Tibial artery (tissue), 4 donors: ENCODE measurements around the gene ITPR1.

ENCODE experiments used
- DNase-seq, 2 donors: peaks; one replicate each; pipeline ENCODE4 v3.0.0-alpha.2; 2019
- H3K27ac ChIP-seq, 2 donors: fragments of 200-600 bp; sonication (generic) in 1 of 2; 1 replicate in 1 of 2; 2 replicates in 1 of 2; pipeline ENCODE4 v1.5.1; 2018 to 2019; ENCODE audit warnings: mild to moderate bottlenecking in 1 of 2
- H3K27me3 ChIP-seq, 2 donors: fragments of 200-600 bp; sonication (generic) in 1 of 2; one replicate each; pipeline versions ENCODE4 v1.5.1 to v1.6.0; 2016 to 2019
- H3K36me3 ChIP-seq, 3 donors: fragments of 200-600 bp; sonication (generic) in 2 of 3; one replicate each; pipeline ENCODE4 v1.5.1; 2016 to 2019; ENCODE audit warnings: mild to moderate bottlenecking in 2 of 3
- H3K4me1 ChIP-seq, 4 donors: fragments of 200-600 bp; sonication (generic) in 2 of 4; 1 replicate in 3 of 4; 2 replicates in 1 of 4; pipeline ENCODE4 v1.5.1; 2016 to 2019
- H3K4me3 ChIP-seq, 2 donors: fragments of 200-600 bp; sonication (generic) in 1 of 2; 1 replicate in 1 of 2; 2 replicates in 1 of 2; pipeline ENCODE4 v1.5.1; 2018 to 2019; ENCODE audit warnings: mild to moderate bottlenecking in 2 of 2
- H3K9me3 ChIP-seq, 3 donors: fragments of 200-600 bp; sonication (generic) in 1 of 3; one replicate each; pipeline ENCODE4 v1.5.1; 2016 to 2019
- CTCF ChIP-seq, 2 experiments: fragments of 200-600 bp in 1 of 2; fragments of 450-650 bp in 1 of 2; IDR thresholded peaks; one replicate each; pipeline ENCODE4 v1.5.1; 2017 to 2019; ENCODE audit warnings: antibody characterized with exemption in 2 of 2, mild to moderate bottlenecking in 1 of 2, moderate library complexity in 1 of 2
- intact Hi-C: fragments of 100-400 bp; cut with DNase I; formaldehyde crosslinking; loops from one replicate; pipeline ENCODE4 v1.15.0; 2023; ENCODE audit warnings: low total_unique reads

Gene ITPR1

GRCh38 chr3:4780545-4780957 is 287.4 kb downstream of the ITPR1 start:
- no peak overlapping the region for H3K4me3 ChIP-seq
- DNase-seq: no peak
- no peak for TF ChIP-seq CTCF (IDR thresholded peaks at IDR 0.05)
- H3K36me3 ChIP-seq: peaks cover 22 to 54% (median 42%) of the 10 kb centered on the region in 3 donors
- H3K27me3 ChIP-seq: no peaks in the 10 kb centered on the region
- no peaks in the 10 kb centered on the region for H3K9me3 ChIP-seq
- intact Hi-C loops: no loop called here
- H3K4me1 ChIP-seq: peaks cover 0 to 23% (median 10%) of the 10 kb centered on the region in 4 donors
- H3K27ac ChIP-seq: peak overlapping the region; percentile 0 to 42

GRCh38 chr3:4782095-4782494 is 288.9 kb downstream of the ITPR1 start:
- Histone ChIP-seq H3K4me3 (no peak overlapping the region), H3K36me3 (peaks cover 32 to 62% (median 50%) of the 10 kb centered on the region in 3 donors), H3K27me3 (no peaks in the 10 kb centered on the region), H3K27ac (no peak overlapping the region), H3K4me1 (peaks cover 0 to 16% (median 6%) of the 10 kb centered on the region in 4 donors), H3K9me3 (no peaks in the 10 kb centered on the region)
- intact Hi-C loops: no loop called here
- no peak for DNase-seq
- no peak for TF ChIP-seq CTCF (IDR thresholded peaks at IDR 0.05)

DNA sequence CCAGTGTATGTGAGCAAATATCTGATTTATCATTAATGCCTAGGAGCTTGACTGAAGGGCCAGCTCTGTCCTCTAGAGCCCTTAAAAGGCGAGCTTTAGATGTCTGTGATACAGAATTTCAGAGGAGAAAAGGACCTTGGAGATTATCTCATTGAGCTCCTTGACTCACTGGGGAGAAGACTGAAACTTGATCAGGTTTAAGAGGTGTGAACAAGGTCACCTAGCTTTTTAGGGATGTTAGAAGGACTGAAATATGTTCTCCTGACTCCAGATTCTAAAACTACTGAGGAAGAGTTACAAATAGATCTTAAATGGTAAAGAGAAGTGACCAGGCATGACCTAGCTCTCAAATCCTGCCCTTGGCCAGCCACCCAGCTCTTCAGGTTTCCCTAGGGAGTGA is 292.4 kb downstream of the ITPR1 start:
- no peak for DNase-seq
- TF ChIP-seq CTCF (IDR thresholded peaks at IDR 0.05): no peak
- Histone ChIP-seq H3K36me3 (peaks cover 60 to 75% (median 64%) of the 10 kb centered on the region in 3 donors), H3K9me3 (no peaks in the 10 kb centered on the region), H3K27me3 (no peaks in the 10 kb centered on the region), H3K4me1 (peaks cover 0 to 5% (median 2%) of the 10 kb centered on the region in 4 donors), H3K27ac (no peak overlapping the region), H3K4me3 (no peak overlapping the region)
- intact Hi-C loops: no loop called here

DNA sequence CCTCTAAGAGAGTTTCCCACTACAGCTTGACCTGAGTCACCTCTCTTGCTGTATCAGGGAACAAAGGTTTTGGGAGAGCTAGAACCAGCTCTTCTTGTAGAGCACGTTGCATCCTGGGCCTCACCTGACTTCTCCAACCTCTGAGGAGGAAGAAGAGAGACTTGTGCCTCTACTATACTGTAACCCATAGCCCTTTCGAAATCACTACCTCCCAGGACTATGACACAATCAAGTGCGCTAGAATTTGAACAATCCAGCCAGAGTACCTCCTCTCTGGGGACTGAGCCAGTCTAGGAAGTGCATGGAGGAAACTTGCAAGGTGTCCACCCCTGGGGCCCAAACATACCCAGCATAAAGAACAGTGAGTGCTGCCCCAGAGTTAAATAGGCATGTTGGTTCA is 293.3 kb downstream of the ITPR1 start:
- no peak overlapping the region for H3K27ac ChIP-seq
- H3K4me1 ChIP-seq: no peaks in the 10 kb centered on the region
- H3K4me3 ChIP-seq: no peak overlapping the region
- no peak for DNase-seq
- no peak for TF ChIP-seq CTCF (IDR thresholded peaks at IDR 0.05)
- intact Hi-C loops: no loop called here
- H3K27me3 ChIP-seq: no peaks in the 10 kb centered on the region
- H3K9me3 ChIP-seq: no peaks in the 10 kb centered on the region
- H3K36me3 ChIP-seq: peaks cover 69 to 84% (median 72%) of the 10 kb centered on the region in 3 donors

DNA sequence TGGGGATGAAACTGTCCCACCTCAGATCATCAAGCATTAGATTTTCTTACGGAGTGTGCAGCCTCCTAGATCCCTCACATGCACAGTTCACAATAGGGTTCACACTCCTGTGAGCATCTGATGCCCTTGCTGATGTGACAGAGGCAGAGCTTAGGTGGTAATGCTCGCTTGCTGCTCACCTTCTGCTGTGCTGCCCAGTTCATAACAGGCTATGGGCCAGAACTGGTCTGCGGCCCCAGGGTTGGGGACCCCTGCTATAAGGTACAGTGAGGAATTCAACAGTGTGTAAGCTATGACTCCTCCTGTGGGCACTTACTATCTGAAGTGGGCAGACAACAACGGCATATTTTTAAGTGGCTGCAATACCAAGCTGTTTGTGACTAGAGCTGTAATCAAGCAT is 298.2 kb downstream of the ITPR1 start:
- Histone ChIP-seq H3K4me3 (no peak overlapping the region), H3K27me3 (no peaks in the 10 kb centered on the region), H3K4me1 (no peaks in the 10 kb centered on the region), H3K36me3 (peaks cover 67 to 90% (median 82%) of the 10 kb centered on the region in 3 donors), H3K27ac (no peak overlapping the region), H3K9me3 (no peaks in the 10 kb centered on the region)
- intact Hi-C loops: no loop called here
- DNase-seq: no peak
- no peak for TF ChIP-seq CTCF (IDR thresholded peaks at IDR 0.05)

GRCh38 chr3:4793311-4793710 is 300.2 kb downstream of the ITPR1 start:
- DNase-seq: no peak
- Histone ChIP-seq H3K4me1 (no peaks in the 10 kb centered on the region), H3K27ac (no peak overlapping the region), H3K36me3 (peaks cover 76 to 94% (median 82%) of the 10 kb centered on the region in 3 donors), H3K9me3 (peaks cover 0 to 6% (median 0%) of the 10 kb centered on the region in 3 donors), H3K4me3 (no peak overlapping the region), H3K27me3 (no peaks in the 10 kb centered on the region)
- intact Hi-C loops: no loop called here
- TF ChIP-seq CTCF (IDR thresholded peaks at IDR 0.05): no peak
